CD14-positive monocyte (primary cell): ENCODE measurements around the gene LMO7. TPM values are rescaled to one million over a fixed set of nuclear protein-coding genes. Genes with fewer than 3 reads are reported as not detected.

Experiments
- DNase-seq, 3 donors: peaks; one replicate each; pipeline ENCODE4 v3.0.0-alpha.2; 2011 to 2022
- H2AFZ ChIP-seq: 2 replicates; pipeline ENCODE4 v1.6.0; 2012; ENCODE audit warnings: mild to moderate bottlenecking, low read depth, low read length, inconsistent platforms; ENCODE audit not compliant: insufficient read depth, poor library complexity, severe bottlenecking
- H3K27ac ChIP-seq, 2 donors: 1 replicate in 1 of 2; 2 replicates in 1 of 2; pipeline ENCODE4 v1.5.1; 2012 to 2013; ENCODE audit warnings: low read length in 2 of 2, control low read depth in 1 of 2, inconsistent platforms in 1 of 2, low read depth in 1 of 2, mild to moderate bottlenecking in 1 of 2
- H3K27me3 ChIP-seq, 2 donors: one replicate each; pipeline versions ENCODE4 v1.6.0 to v1.6.1; 2011 to 2013; ENCODE audit warnings: low read length in 2 of 2; ENCODE audit not compliant: control insufficient read depth in 2 of 2, insufficient read depth in 2 of 2
- H3K36me3 ChIP-seq, 2 donors: replicated peaks in 1 of 2; 1 replicate in 1 of 2; 2 replicates in 1 of 2; pipeline versions ENCODE4 v1.5.1 to v1.6.1; 2012 to 2013; ENCODE audit warnings: low read length in 2 of 2, control low read depth in 1 of 2, inconsistent platforms in 1 of 2, mild to moderate bottlenecking in 1 of 2; ENCODE audit not compliant: insufficient read depth in 2 of 2, control insufficient read depth in 1 of 2
- H3K4me1 ChIP-seq, 2 donors: 1 replicate in 1 of 2; 2 replicates in 1 of 2; pipeline versions ENCODE4 v1.5.1 to v1.6.1; 2012 to 2013; ENCODE audit warnings: low read length in 2 of 2, control low read depth in 1 of 2, inconsistent platforms in 1 of 2, mild to moderate bottlenecking in 1 of 2, moderate library complexity in 1 of 2; ENCODE audit not compliant: insufficient read depth in 2 of 2, control insufficient read depth in 1 of 2
- H3K4me2 ChIP-seq: replicated peaks from 2 replicates; pipeline ENCODE3; 2012; ENCODE audit warnings: low read length, moderate library complexity, mild to moderate bottlenecking; ENCODE audit not compliant: poor library complexity, severe bottlenecking; ENCODE audit errors: extremely low read depth
- H3K4me3 ChIP-seq, 3 experiments: fragments of 200-600 bp in 1 of 3; sonication (generic) in 1 of 3; replicated peaks in 1 of 3; 1 replicate in 2 of 3; 2 replicates in 1 of 3; pipeline ENCODE4 v1.5.1; 2011 to 2013; ENCODE audit warnings: low read length in 3 of 3, mild to moderate bottlenecking in 3 of 3, control low read depth in 2 of 3, low read depth in 2 of 3, inconsistent platforms in 1 of 3, moderate library complexity in 1 of 3
- H3K79me2 ChIP-seq: 2 replicates; pipeline ENCODE4 v1.6.0; 2012; ENCODE audit warnings: mild to moderate bottlenecking, control low read depth, inconsistent platforms, low read length, moderate library complexity; ENCODE audit not compliant: insufficient read depth
- H3K9ac ChIP-seq: 2 replicates; pipeline ENCODE4 v1.6.0; 2017; ENCODE audit warnings: low read length, mild to moderate bottlenecking; ENCODE audit not compliant: insufficient read depth, poor library complexity, severe bottlenecking
- H3K9me3 ChIP-seq, 2 donors: replicated peaks in 1 of 2; 1 replicate in 1 of 2; 2 replicates in 1 of 2; pipeline versions ENCODE4 v1.5.1 to v1.6.1; 2012 to 2013; ENCODE audit warnings: low read length in 2 of 2, control low read depth in 1 of 2; ENCODE audit not compliant: control insufficient read depth in 1 of 2, insufficient read depth in 1 of 2
- H4K20me1 ChIP-seq: 2 replicates; pipeline ENCODE4 v1.6.0; 2012; ENCODE audit warnings: mild to moderate bottlenecking, low read length, control low read depth, moderate library complexity; ENCODE audit not compliant: insufficient read depth
- H3K27ac Mint-ChIP-seq, 7 donors: one replicate each; pipeline ENCODE4 v1.8.0; 2020; ENCODE audit warnings: mild to moderate bottlenecking in 7 of 7, mixed read lengths in 7 of 7, moderate library complexity in 6 of 7, inconsistent platforms in 2 of 7
- H3K27me3 Mint-ChIP-seq, 3 donors: one replicate each; pipeline ENCODE4 v1.8.0; 2021 to 2022; ENCODE audit warnings: low read depth in 3 of 3, mild to moderate bottlenecking in 3 of 3, mixed read lengths in 3 of 3, moderate library complexity in 3 of 3, inconsistent platforms in 1 of 3
- H3K36me3 Mint-ChIP-seq, 2 donors: one replicate each; pipeline ENCODE4 v1.8.0; 2020; ENCODE audit warnings: mixed read lengths in 2 of 2, inconsistent platforms in 1 of 2, mild to moderate bottlenecking in 1 of 2
- H3K4me1 Mint-ChIP-seq: one replicate; pipeline ENCODE4 v1.8.0; 2020; ENCODE audit warnings: mild to moderate bottlenecking, mixed read lengths
- H3K4me3 Mint-ChIP-seq, 2 donors: one replicate each; pipeline ENCODE4 v1.8.0; 2020; ENCODE audit warnings: mild to moderate bottlenecking in 2 of 2, mixed read lengths in 2 of 2, moderate library complexity in 1 of 2
- H3K9me3 Mint-ChIP-seq, 7 donors: one replicate each; pipeline ENCODE4 v1.8.0; 2020 to 2022; ENCODE audit warnings: mixed read lengths in 7 of 7, mild to moderate bottlenecking in 6 of 7, moderate library complexity in 6 of 7, inconsistent platforms in 2 of 7
- WGBS: methylation state at CpG from one replicate; pipeline ENCODE4 v1.1.5; 2013; ENCODE audit warnings: missing lambda C conversion rate; ENCODE audit not compliant: insufficient coverage; 5-methylcytosine and 5-hydroxymethylcytosine counted together
- intact Hi-C, 2 donors: fragments of 100-400 bp; cut with micrococcal nuclease; formaldehyde crosslinking; loops; one replicate each; pipeline versions ENCODE4 v1.15.0 to v1.15.1; 2023
- polyA plus RNA-seq, 3 donors: library from polyadenylated mRNA; depleted of rRNA in 1 of 3; unstranded in 2 of 3; stranded (reverse) in 1 of 3; fragments of 300-500 nt in 2 of 3; fragments of >200 nt in 1 of 3; fragmentation: Illumina TruSeq in 2 of 3; gene quantifications; 1 replicate in 2 of 3; 2 replicates in 1 of 3; pipeline ENCODE4 v1.2.3, GENCODE V29; 2012 to 2021
- TF ChIP-seq, protein P1 (sequence below): fragments of 200-600 bp; IDR thresholded peaks from one replicate; pipeline ENCODE4 v1.8.0; 2022; ENCODE audit warnings: antibody characterized with exemption, mild to moderate bottlenecking

Gene LMO7
- polyA plus RNA-seq, 3 donors, result 0.79 to 1.6 (median 0.90) TPM

GRCh38 chr13:75825594-75825993 lies 189.5 kb downstream of the LMO7 start:
- H3K36me3 Mint-ChIP-seq, result peaks cover 0 to 3% of the 10 kb centered on the region in 2 donors
- no peaks in the 10 kb centered on the region for H3K27me3 ChIP-seq
- no peak overlapping the region for H2AFZ ChIP-seq
- H3K36me3 ChIP-seq, result no peaks in the 10 kb centered on the region
- DNase-seq, result no peak
- H3K9me3 Mint-ChIP-seq, result no peaks in the 10 kb centered on the region
- WGBS, result no CpG with 5 or more reads among the region's 2 CpGs
- peaks cover 7% of the 10 kb centered on the region for H3K4me1 Mint-ChIP-seq
- H3K9ac ChIP-seq, result no peak overlapping the region
- no peaks in the 10 kb centered on the region for H3K79me2 ChIP-seq
- TF ChIP-seq, protein P1, sequence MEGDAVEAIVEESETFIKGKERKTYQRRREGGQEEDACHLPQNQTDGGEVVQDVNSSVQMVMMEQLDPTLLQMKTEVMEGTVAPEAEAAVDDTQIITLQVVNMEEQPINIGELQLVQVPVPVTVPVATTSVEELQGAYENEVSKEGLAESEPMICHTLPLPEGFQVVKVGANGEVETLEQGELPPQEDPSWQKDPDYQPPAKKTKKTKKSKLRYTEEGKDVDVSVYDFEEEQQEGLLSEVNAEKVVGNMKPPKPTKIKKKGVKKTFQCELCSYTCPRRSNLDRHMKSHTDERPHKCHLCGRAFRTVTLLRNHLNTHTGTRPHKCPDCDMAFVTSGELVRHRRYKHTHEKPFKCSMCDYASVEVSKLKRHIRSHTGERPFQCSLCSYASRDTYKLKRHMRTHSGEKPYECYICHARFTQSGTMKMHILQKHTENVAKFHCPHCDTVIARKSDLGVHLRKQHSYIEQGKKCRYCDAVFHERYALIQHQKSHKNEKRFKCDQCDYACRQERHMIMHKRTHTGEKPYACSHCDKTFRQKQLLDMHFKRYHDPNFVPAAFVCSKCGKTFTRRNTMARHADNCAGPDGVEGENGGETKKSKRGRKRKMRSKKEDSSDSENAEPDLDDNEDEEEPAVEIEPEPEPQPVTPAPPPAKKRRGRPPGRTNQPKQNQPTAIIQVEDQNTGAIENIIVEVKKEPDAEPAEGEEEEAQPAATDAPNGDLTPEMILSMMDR, result no peak
- H4K20me1 ChIP-seq, result no peaks in the 10 kb centered on the region
- no peak overlapping the region for H3K27ac Mint-ChIP-seq
- no peak overlapping the region for H3K4me3 ChIP-seq
- H3K27me3 Mint-ChIP-seq, result no peaks in the 10 kb centered on the region
- no peaks in the 10 kb centered on the region for H3K9me3 ChIP-seq
- intact Hi-C loops, result no loop called here
- H3K4me1 ChIP-seq, result no peaks in the 10 kb centered on the region
- H3K27ac ChIP-seq, result no peak overlapping the region
- H3K4me3 Mint-ChIP-seq, result no peak overlapping the region
- no peak overlapping the region for H3K4me2 ChIP-seq

DNA sequence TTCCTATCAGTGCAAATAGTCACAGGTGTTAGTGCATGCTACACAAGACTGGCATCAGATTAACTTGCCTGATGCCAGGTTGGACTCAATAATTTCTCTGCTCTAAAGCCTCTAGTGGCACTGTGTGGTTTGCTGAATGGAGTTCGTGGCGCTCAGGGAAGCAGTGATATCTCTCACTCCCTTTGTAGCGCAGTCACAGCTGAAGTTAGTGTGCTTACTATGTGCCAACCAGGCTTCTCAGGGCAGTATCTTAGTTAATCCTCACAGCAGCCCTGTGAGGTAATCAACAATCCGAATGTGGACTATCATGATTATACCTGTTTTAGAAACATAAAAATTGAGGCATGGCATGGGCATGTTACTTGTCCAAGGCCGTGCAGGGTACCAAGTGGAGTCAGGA lies 190.3 kb downstream of the LMO7 start:
- H4K20me1 ChIP-seq, result no peaks in the 10 kb centered on the region
- peaks cover 0 to 2% of the 10 kb centered on the region in 2 donors for H3K9me3 ChIP-seq
- no peaks in the 10 kb centered on the region for H3K79me2 ChIP-seq
- Mint-ChIP-seq H3K36me3 (peaks cover 0 to 3% of the 10 kb centered on the region in 2 donors), H3K4me3 (no peak overlapping the region), H3K27ac (no peak overlapping the region), H3K9me3 (peaks cover 0 to 2% (median 0%) of the 10 kb centered on the region in 7 donors), H3K27me3 (no peaks in the 10 kb centered on the region), H3K4me1 (peaks cover 7% of the 10 kb centered on the region)
- TF ChIP-seq, protein P1, result no peak
- no peaks in the 10 kb centered on the region for H3K36me3 ChIP-seq
- DNase-seq, result no peak
- H3K4me2 ChIP-seq, result no peak overlapping the region
- 100% methylated on average over 4 of the region's 5 CpGs for WGBS
- H3K9ac ChIP-seq, result no peak overlapping the region
- intact Hi-C loops, result no loop called here
- H3K4me1 ChIP-seq, result no peaks in the 10 kb centered on the region
- H3K27ac ChIP-seq, result no peak overlapping the region
- H3K4me3 ChIP-seq, result no peak overlapping the region
- no peaks in the 10 kb centered on the region for H3K27me3 ChIP-seq
- no peak overlapping the region for H2AFZ ChIP-seq
